ENCODE data around the gene TMEM182. TPM values are rescaled to one million over a fixed set of nuclear protein-coding genes. Genes with fewer than 3 reads are reported as not detected.

TMEM182 gene
- total RNA-seq, 4 donors from 2014 or later = 0.53 to 1.5 (median 0.75) TPM

DNA sequence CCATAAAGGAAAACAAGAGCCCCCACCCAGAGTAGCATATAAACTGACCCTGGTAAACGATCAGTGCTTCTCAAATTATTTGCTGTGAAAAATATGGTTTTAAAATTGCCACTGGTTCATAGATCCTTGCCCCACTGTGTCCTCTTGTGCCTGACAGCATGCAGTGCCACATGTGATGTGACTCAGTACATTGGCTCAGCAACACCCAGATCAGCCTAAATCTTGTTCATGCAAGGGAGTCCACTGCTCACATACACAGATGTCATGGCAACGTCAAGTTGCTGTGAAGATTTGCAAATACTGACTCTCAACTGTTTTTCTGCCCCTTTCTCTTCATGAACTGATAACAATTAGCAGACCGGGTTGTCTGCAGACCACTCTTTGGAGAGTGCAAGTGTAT lies 91.0 kb downstream of the TMEM182 start:
- intact Hi-C loops (cut with DNase I; ENCODE audit: low total_unique reads) = no loop called here
- H3K4me3 ChIP-seq (ENCODE audit: low read depth, poor library complexity, severe bottlenecking) = no peak overlapping the region
- DNase-seq (ENCODE audit: low spot score in 2 of 2) = no peak
- WGBS, 2 donors = 66 to 74% methylated on average over 3 of the region's 3 CpGs
- TF ChIP-seq POLR2A (IDR thresholded peaks at IDR 0.05) = no peak
- TF ChIP-seq, protein P1, sequence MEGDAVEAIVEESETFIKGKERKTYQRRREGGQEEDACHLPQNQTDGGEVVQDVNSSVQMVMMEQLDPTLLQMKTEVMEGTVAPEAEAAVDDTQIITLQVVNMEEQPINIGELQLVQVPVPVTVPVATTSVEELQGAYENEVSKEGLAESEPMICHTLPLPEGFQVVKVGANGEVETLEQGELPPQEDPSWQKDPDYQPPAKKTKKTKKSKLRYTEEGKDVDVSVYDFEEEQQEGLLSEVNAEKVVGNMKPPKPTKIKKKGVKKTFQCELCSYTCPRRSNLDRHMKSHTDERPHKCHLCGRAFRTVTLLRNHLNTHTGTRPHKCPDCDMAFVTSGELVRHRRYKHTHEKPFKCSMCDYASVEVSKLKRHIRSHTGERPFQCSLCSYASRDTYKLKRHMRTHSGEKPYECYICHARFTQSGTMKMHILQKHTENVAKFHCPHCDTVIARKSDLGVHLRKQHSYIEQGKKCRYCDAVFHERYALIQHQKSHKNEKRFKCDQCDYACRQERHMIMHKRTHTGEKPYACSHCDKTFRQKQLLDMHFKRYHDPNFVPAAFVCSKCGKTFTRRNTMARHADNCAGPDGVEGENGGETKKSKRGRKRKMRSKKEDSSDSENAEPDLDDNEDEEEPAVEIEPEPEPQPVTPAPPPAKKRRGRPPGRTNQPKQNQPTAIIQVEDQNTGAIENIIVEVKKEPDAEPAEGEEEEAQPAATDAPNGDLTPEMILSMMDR (IDR thresholded peaks at IDR 0.05) = no peak

Other genes with a start within 250 kb of the TMEM182 start
- gene SLC9A2, start 142.5 kb upstream of the TMEM182 start, total RNA-seq = 1 to 10 TPM in 3 of 4 donors, under 1 TPM in 1; 0.55 to 6.8 (median 3.0) TPM

Measured in lower leg skin (tissue), 4 donors.